ENCODE results near the gene NNT.
"Not testable (repeated sequence)": the region's sequence is repeated elsewhere in the genome, so short reads cannot be mapped to it uniquely, and the experiment has no call there.

NNT gene

DNA sequence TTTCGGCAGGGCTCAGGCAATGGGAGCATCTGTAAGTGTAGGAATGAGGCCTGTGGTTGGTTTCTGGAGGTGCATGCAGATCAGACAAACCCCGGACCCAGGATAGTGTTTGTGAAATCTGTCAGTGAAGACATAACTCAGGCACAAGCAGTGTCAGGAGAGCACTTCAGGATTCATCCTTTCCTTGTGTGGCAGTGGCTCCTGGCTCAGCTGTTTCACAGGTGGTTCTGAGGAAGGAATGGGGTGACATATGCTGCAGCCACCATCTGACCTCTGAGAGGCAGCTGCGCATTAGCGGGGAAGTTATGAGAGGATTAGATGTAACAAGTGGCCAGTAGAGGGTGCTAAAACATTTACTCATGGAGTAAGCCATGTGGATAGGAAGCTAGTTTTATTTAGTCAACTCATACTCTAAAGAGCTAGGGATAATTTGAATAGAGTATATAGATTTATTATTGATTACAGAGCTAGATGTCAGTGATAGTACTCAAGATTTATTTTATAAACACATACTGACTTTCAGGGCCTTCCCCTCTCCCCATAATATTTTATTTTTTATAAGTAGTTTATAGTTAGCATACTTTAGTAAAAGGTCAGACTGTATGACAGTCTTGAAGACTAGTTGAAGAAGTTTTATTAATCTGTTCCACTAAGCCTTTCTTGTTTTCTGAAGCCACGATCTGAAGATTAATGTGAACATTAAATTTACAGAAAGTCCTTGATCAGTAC, 28.4 kb downstream of the NNT start:
- peak; percentile 59 for DNase-seq

GRCh38 chr5:43634621-43635020, 31.6 kb downstream of the NNT start:
- no peak for DNase-seq

GRCh38 chr5:43635374-43635773, 32.4 kb downstream of the NNT start:
- no peak for DNase-seq

GRCh38 chr5:43636076-43636475, 33.1 kb downstream of the NNT start:
- DNase-seq = no peak

GRCh38 chr5:43637416-43637815, 34.4 kb downstream of the NNT start:
- DNase-seq = no peak

GRCh38 chr5:43638107-43638506, 35.1 kb downstream of the NNT start:
- DNase-seq = no peak

DNA sequence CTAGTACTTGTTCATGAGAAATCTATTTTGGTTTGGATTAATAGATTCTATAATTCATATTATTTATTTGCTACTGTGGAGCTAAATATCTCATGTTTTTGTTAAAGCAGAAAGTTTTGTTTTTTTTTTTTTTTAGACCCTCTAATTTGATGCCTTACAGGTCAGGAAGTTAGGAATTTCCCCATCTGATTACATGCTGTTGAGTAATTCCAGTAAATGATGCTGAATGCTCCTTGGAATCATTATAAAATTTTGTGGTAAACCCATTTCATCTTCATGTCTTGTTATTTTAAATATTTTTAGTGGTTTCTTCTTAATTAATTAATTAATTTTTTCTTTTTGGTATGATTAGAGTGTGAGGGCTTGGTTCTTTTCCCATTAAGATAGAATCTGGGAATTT, 35.6 kb downstream of the NNT start:
- DNase-seq = no peak

DNA sequence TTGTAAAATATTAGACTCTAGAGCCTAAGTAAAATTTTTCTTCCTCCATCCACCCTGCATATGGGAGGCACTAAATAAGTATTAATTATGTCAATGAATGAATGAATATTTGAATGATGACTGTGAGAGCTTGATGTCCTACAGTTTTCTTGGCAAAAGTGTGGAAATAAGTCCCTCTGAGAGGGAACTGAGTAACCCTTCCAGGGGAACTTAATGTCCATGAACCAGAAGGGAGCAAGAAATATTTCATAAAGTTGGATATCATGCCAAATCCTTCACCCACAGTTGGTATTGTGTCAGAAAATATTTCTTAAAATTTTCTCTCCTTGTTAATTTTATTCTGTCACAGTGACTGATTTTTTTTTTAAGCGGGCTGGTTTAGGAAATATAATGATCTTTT, 36.6 kb downstream of the NNT start:
- DNase-seq = no peak

- DNase-seq = no peak
Observed at GRCh38 chr5:43642428-43642827, 39.4 kb downstream of the NNT start.

DNA sequence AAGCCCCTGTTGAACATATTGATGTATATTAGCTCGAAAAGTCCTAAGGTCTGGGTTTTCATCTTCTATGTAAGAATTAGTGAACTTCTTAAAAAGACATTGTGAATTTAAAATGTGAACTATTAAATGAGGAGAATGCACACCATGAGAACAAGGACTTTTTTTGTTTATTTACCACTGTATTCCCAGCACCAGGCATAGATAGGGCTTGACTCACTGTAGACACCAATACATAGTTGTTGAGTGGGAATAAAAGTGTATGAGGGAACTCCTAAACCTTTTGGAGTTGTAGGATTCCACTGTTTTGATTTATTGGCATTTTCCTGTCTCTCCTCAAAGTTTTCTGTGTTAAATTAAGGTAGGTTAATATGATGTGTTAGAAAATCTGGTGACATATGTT, 40.3 kb downstream of the NNT start:
- no peak for DNase-seq

GRCh38 chr5:43643750-43644149, 40.8 kb downstream of the NNT start:
- no peak for DNase-seq

- DNase-seq = no peak
Observed at GRCh38 chr5:43646992-43647391, 44.0 kb downstream of the NNT start.

GRCh38 chr5:43647789-43648188, 44.8 kb downstream of the NNT start:
- no peak for DNase-seq

- DNase-seq = peak; percentile 27
Observed at GRCh38 chr5:43648499-43649124, 45.6 kb downstream of the NNT start.

DNA sequence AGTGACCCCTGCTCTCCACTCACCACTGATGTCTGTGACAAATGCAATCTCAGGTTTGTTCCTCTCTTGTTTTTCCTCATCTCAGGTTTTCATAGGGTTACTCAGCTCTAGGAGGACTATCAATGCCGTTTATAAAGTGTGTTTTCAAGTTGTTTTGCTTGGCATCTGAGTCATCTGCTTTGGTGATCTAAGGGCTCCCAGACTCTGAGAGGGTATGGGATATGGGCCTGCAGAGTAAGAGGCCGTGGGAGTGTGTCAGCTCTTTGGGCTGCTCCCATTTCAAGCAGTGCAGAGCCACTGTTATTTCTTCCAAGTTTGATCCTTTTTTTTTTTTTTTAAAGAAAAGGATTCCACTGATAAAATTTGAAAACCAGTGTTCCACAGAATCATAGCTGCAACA, 46.3 kb downstream of the NNT start:
- no peak for DNase-seq

- DNase-seq = no peak
Observed at GRCh38 chr5:43652537-43653302, 49.7 kb downstream of the NNT start.

- no peak for DNase-seq
Observed at GRCh38 chr5:43658509-43658908, 55.5 kb downstream of the NNT start.

GRCh38 chr5:43659075-43659474, 56.1 kb downstream of the NNT start:
- DNase-seq = no peak

GRCh38 chr5:43661102-43661501, 58.1 kb downstream of the NNT start:
- no peak for DNase-seq

- no peak for DNase-seq
Observed at GRCh38 chr5:43663916-43664315, 60.9 kb downstream of the NNT start.

- no peak for DNase-seq
Observed at GRCh38 chr5:43664501-43665040, 61.6 kb downstream of the NNT start.

- DNase-seq = not testable (repeated sequence)
Observed at GRCh38 chr5:43665749-43666148, 62.8 kb downstream of the NNT start.

DNA sequence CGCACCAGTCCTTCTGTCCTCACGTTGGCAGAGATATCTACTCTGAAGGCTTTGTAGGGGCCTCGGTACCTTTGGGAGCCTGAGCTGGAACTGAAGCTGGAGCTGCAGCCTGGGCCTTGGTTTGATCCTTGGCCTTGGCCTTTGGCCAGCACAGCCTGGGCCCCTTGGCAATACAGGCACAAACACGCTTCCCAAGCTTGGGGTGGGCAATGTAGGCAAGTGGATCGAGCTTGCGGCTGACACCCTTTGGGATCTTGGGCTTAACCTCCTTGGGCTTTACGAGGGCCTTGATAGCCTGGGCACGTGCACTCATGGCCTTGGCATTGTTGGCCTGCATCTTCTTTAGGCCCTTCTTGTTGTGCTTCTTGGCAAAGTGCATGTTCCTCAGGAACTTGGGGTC, 63.7 kb downstream of the NNT start:
- not testable (repeated sequence) for DNase-seq

GRCh38 chr5:43667379-43667778, 64.4 kb downstream of the NNT start:
- DNase-seq = not testable (repeated sequence)
